Neutrophil (primary cell): ENCODE data around the gene SULT2A1.
"Not testable (repeated sequence)": the region's sequence is repeated elsewhere in the genome, so short reads cannot be mapped to it uniquely, and the experiment has no call there.

ENCODE experiments used
- H3K27ac ChIP-seq: fragments of 200-600 bp; sonication (generic); 2 replicates; pipeline ENCODE4 v1.5.1; 2016; ENCODE audit warnings: mild to moderate bottlenecking, moderate library complexity
- H3K27me3 ChIP-seq: fragments of 200-600 bp; sonication (generic); 2 replicates; pipeline ENCODE4 v1.6.0; 2016; ENCODE audit warnings: mild to moderate bottlenecking
- H3K36me3 ChIP-seq: fragments of 200-600 bp; sonication (generic); 2 replicates; pipeline ENCODE4 v1.5.1; 2017
- H3K4me1 ChIP-seq, 2 experiments: fragments of 200-600 bp in 1 of 2; sonication (generic) in 1 of 2; 1 replicate in 1 of 2; 2 replicates in 1 of 2; pipeline versions ENCODE4 v1.5.1 to v1.6.1; 2013 to 2016; ENCODE audit warnings: low read depth in 1 of 2, low read length in 1 of 2, mild to moderate bottlenecking in 1 of 2, moderate library complexity in 1 of 2; ENCODE audit not compliant: control insufficient read depth in 1 of 2, insufficient read depth in 1 of 2
- H3K4me3 ChIP-seq, 2 experiments: fragments of 200-600 bp in 1 of 2; sonication (generic) in 1 of 2; 1 replicate in 1 of 2; 2 replicates in 1 of 2; pipeline ENCODE4 v1.5.1; 2013 to 2016; ENCODE audit warnings: low read depth in 1 of 2, low read length in 1 of 2, mild to moderate bottlenecking in 1 of 2, moderate library complexity in 1 of 2
- H3K9me3 ChIP-seq: fragments of 200-600 bp; sonication (generic); 2 replicates; pipeline ENCODE4 v1.5.1; 2016
- CTCF ChIP-seq: fragments of 200-600 bp; sonication (generic); IDR thresholded peaks from 2 replicates; pipeline ENCODE4 v1.5.1; 2016; ENCODE audit warnings: antibody characterized with exemption

Gene SULT2A1

DNA sequence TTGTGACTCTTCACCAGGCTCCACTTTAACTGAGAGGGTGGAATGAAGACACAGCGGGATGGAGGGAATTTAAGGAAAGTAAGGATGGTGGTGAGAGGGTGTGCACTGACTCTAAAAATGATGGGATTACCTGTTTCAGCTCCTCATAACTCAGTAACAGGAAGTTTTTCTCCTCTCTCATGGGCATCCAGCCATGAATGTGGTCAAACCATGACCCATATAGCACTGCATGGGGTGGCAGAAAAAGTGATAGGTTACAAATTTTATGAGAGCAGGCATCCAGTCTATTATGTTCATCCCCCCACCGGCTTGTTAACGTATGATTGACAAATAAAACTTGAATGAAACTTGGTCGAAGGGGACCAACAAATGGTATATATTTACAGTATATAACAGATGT is 7.2 kb downstream of the SULT2A1 start:
- no peak for TF ChIP-seq CTCF
- H3K9me3 ChIP-seq, result no peaks in the 10 kb centered on the region
- no peak overlapping the region for H3K4me3 ChIP-seq
- H3K4me1 ChIP-seq, result no peaks in the 10 kb centered on the region
- H3K27me3 ChIP-seq, result no peaks in the 10 kb centered on the region
- H3K36me3 ChIP-seq, result no peaks in the 10 kb centered on the region
- no peak overlapping the region for H3K27ac ChIP-seq

- no peak for TF ChIP-seq CTCF
- no peak overlapping the region for H3K4me3 ChIP-seq
- no peaks in the 10 kb centered on the region for H3K36me3 ChIP-seq
- peaks cover 29% of the 10 kb centered on the region for H3K27me3 ChIP-seq
- no peaks in the 10 kb centered on the region for H3K4me1 ChIP-seq
- no peak overlapping the region for H3K27ac ChIP-seq
- no peaks in the 10 kb centered on the region for H3K9me3 ChIP-seq
These were observed 20.9 kb downstream of the SULT2A1 start for GRCh38 chr19:47865166-47865565.

GRCh38 chr19:47863514-47863936 is 22.6 kb downstream of the SULT2A1 start:
- H3K27ac ChIP-seq, result no peak overlapping the region
- H3K9me3 ChIP-seq, result no peaks in the 10 kb centered on the region
- peaks cover 29% of the 10 kb centered on the region for H3K27me3 ChIP-seq
- peak; percentile 45 for TF ChIP-seq CTCF
- no peaks in the 10 kb centered on the region for H3K4me1 ChIP-seq
- H3K4me3 ChIP-seq, result no peak overlapping the region
- H3K36me3 ChIP-seq, result no peaks in the 10 kb centered on the region

DNA sequence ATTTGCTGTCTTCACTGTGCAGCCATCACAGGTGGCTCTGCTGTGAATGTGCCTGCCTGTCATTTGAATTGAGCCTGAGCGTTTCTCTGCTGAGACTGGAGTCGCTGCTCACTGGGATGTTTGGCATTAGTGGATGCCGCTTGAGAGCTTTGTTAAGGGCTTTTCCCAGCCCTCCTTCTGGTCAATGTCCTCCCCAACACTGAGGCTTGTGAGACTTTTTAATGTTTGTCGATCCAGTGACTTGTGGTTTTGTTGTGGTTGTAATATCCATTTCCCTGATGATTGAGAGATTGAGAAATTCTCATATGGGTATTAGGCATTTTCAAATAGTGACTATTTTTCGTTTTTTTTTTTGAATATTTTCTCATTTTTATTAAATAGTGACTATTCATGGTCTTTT is 24.5 kb downstream of the SULT2A1 start:
- no peak overlapping the region for H3K4me3 ChIP-seq
- peaks cover 29% of the 10 kb centered on the region for H3K27me3 ChIP-seq
- no peak for TF ChIP-seq CTCF
- H3K9me3 ChIP-seq, result no peaks in the 10 kb centered on the region
- no peaks in the 10 kb centered on the region for H3K36me3 ChIP-seq
- no peaks in the 10 kb centered on the region for H3K4me1 ChIP-seq
- H3K27ac ChIP-seq, result no peak overlapping the region

GRCh38 chr19:47860602-47861297 is 25.4 kb downstream of the SULT2A1 start:
- H3K4me3 ChIP-seq, result no peak overlapping the region
- H3K36me3 ChIP-seq, result no peaks in the 10 kb centered on the region
- H3K9me3 ChIP-seq, result no peaks in the 10 kb centered on the region
- no peaks in the 10 kb centered on the region for H3K4me1 ChIP-seq
- H3K27ac ChIP-seq, result no peak overlapping the region
- TF ChIP-seq CTCF, result no peak
- peaks cover 29% of the 10 kb centered on the region for H3K27me3 ChIP-seq

- peaks cover 29% of the 10 kb centered on the region for H3K27me3 ChIP-seq
- not testable (repeated sequence) for H3K9me3 ChIP-seq, H3K36me3 ChIP-seq, H3K4me3 ChIP-seq, H3K27ac ChIP-seq, H3K4me1 ChIP-seq
These were observed 26.3 kb downstream of the SULT2A1 start for GRCh38 chr19:47859838-47860237.

DNA sequence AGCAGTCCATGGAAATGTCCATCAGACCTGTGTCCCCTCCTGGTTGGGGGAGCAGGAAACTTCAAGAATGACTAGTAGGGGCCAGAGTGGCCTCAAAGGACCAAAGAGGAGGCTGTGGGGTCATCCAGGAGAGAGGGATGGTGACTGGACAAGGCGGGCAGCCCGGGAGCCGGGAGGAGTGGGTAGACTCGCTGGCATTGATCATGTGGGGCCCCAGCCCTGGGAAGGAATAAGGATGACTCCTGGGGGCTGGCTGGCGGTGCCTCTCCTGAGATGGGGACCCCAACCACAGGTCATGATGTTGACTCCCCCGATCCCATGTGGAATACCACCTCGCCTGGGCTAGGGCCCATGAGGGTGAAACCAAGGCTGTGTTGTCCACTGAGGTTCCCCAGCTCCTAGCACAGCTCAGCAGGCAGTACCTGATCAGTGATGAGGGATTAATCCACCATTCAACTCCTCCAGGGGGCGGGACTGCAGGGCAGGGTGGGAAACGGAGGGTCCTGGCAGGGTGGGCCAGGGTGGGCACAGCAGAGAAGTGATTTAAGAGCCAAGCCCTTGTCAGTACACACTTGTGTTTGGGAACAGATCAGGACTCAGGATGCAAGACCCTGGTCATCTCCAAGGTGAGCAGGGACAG is 27.3 kb downstream of the SULT2A1 start, which contains the start of gene TPRX2:
Gene TPRX2 (plus strand): TSS at position 590 of the 640 bp plus-strand sequence. CDS start 12 bp downstream, at position 602.
- H3K9me3 ChIP-seq, H3K4me3 ChIP-seq, H3K27ac ChIP-seq, H3K4me1 ChIP-seq, H3K36me3 ChIP-seq: not testable (repeated sequence)
- peaks cover 33% of the 10 kb centered on the region for H3K27me3 ChIP-seq

GRCh38 chr19:47858231-47858630 is 27.9 kb downstream of the SULT2A1 start:
- not testable (repeated sequence) for H3K9me3 ChIP-seq, H3K27ac ChIP-seq, H3K4me1 ChIP-seq, H3K36me3 ChIP-seq, H3K4me3 ChIP-seq
- H3K27me3 ChIP-seq, result peaks cover 33% of the 10 kb centered on the region
